Activated B cell treated with CpG ODN at 0.5 μM for 24 hours (primary cell): ENCODE data around the gene CKAP5. TPM values are rescaled to one million over a fixed set of nuclear protein-coding genes. Genes with fewer than 3 reads are reported as not detected.

Source experiments
- ATAC-seq: fragments of 200-7000 bp; cut with Tn5 transposase; one replicate; pipeline ENCODE4 v1.10.0; 2021; ENCODE audit warnings: low read depth, mild to moderate bottlenecking, moderate library complexity
- CTCF ChIA-PET: fragments of 350-600 bp; sonication (Branson Sonifier 250); formaldehyde crosslinking; loops from one replicate; lab custom pipeline; 2021; ENCODE audit warnings: antibody characterized with exemption; lab: Charles Lee
- POLR2A ChIA-PET: fragments of 350-600 bp; sonication (Branson Sonifier 250); formaldehyde crosslinking; loops from one replicate; lab custom pipeline; 2021; ENCODE audit warnings: antibody characterized with exemption; lab: Charles Lee
- DNase-seq: peaks from one replicate; pipeline ENCODE4 v3.0.0; 2022
- H3K27ac Mint-ChIP-seq: one replicate; pipeline ENCODE4 v1.8.0; 2020; ENCODE audit warnings: mixed read lengths
- H3K27me3 Mint-ChIP-seq: one replicate; pipeline ENCODE4 v1.8.0; 2021; ENCODE audit warnings: mixed read lengths
- H3K36me3 Mint-ChIP-seq: one replicate; pipeline ENCODE4 v1.8.0; 2021; ENCODE audit warnings: low read depth, mixed read lengths
- H3K4me1 Mint-ChIP-seq: one replicate; pipeline ENCODE4 v1.8.0; 2021; ENCODE audit warnings: mixed read lengths
- H3K4me3 Mint-ChIP-seq: one replicate; pipeline ENCODE4 v1.8.0; 2020; ENCODE audit warnings: mild to moderate bottlenecking, mixed read lengths
- H3K9me3 Mint-ChIP-seq: one replicate; pipeline ENCODE4 v1.8.0; 2020; ENCODE audit warnings: mixed read lengths
- CTCF ChIP-seq: fragments of 200-600 bp; IDR thresholded peaks from one replicate; pipeline ENCODE4 v1.8.0; 2022; ENCODE audit warnings: antibody characterized with exemption, mild to moderate bottlenecking
- intact Hi-C: fragments of 100-400 bp; cut with micrococcal nuclease; formaldehyde crosslinking; loops from one replicate; pipeline ENCODE4 v1.15.1; 2024
- total RNA-seq: library from RNA; stranded (reverse); gene quantifications from 2 replicates; pipeline ENCODE4 v1.2.3, GENCODE V29; 2022

Gene CKAP5
- 50.4 and 52.9 TPM in 2 replicates for total RNA-seq

DNA sequence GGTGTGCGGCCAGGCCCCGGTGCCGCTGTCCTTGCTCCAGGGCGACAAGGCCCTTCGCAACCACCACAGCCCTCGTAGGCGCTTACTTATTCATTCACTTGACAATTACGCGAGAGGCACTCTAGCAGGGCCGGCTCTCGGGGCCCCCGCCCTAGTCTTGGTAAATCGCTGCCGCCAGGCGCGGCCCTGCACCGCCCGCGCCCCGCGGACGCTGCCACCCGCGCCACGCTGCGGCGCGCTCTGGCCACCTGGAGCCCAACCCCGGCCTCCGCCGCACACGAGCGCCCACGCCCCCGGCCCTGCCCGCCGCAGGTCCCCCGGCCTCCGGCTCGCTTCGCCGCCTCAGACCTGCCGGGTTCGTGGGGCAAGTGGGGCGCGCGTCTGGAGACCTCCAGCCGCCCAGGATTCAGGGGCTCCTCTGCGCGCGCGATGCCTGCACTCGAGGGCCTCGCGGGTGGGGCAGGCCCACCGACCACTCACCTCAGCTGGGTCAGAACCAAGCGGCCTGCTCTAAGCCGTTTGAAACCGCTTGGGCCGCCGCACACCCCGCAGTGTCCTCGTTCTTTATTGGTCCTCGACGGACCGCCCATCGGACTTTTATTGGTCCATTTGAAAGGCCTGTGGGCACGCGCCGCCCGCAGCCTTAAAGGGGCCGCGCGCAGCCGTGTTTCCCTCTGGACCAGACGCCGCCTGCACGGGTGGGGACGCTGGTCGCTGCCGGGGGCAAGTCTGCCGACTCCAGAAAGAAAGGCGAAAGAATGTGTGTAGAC is at the start of gene CKAP5:
Gene CKAP5, minus strand, starts transcription at position 541 of the 770 bp plus-strand sequence. CDS start 25,049 bp downstream, outside the sequence.
- peaks cover 7% of the 10 kb centered on the region for H3K36me3 Mint-ChIP-seq
- CTCF ChIA-PET = no interaction called here
- H3K9me3 Mint-ChIP-seq = no peaks in the 10 kb centered on the region
- peak within 1 kb of the TSS; percentile 96 for H3K4me3 Mint-ChIP-seq
- DNase-seq (peak; percentile 77), ATAC-seq (peak; percentile 88)
- peak within 1 kb of the TSS; percentile 88 for H3K27ac Mint-ChIP-seq
- no peaks in the 10 kb centered on the region for H3K27me3 Mint-ChIP-seq
- POLR2A ChIA-PET = interaction anchor here (1.3 to 1.4 kb wide), 2 partner anchors 19 to 999 kb away, joined by 3 to 5 read pairs; no protein-coding TSS in a partner anchor
- intact Hi-C loops = loop anchor here (1.0 to 5.0 kb wide), 6 partner anchors 20 to 581 kb away; partner anchors contain the start of genes ARHGAP1, ATG13, CSTPP1 and HARBI1
- TF ChIP-seq CTCF = no peak
- H3K4me1 Mint-ChIP-seq = peaks cover 33% of the 10 kb centered on the region

DNA sequence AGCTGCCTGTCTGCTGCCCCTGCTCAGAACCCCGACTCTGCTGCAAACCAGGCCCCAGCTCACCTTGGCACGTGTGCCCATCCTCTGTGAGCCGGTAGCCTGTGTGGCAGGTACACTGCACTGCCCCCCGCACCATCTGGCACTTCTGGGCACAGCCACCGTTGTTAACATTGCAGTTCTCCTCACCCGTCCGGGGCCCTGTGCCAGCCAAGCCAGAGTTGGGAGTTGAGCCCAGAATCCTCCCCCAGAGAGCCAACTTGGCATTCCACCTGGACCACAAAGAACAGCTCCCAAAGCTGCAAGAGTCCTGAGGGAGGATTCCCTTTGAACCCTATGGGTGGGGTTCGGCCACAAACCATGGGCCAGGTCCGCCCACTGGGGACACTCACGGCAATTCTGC is 49.7 kb upstream of the CKAP5 start:
- no peak for ATAC-seq
- no peak for TF ChIP-seq CTCF
- H3K27ac Mint-ChIP-seq = no peak overlapping the region
- CTCF ChIA-PET = interaction anchor here (1.0 to 1.1 kb wide), 2 partner anchors 9 to 257 kb away, joined by 3 read pairs; no protein-coding TSS in a partner anchor
- POLR2A ChIA-PET = no interaction called here
- no peaks in the 10 kb centered on the region for H3K9me3 Mint-ChIP-seq
- H3K27me3 Mint-ChIP-seq = no peaks in the 10 kb centered on the region
- no peaks in the 10 kb centered on the region for H3K36me3 Mint-ChIP-seq
- intact Hi-C loops = no loop called here
- H3K4me1 Mint-ChIP-seq = no peaks in the 10 kb centered on the region
- DNase-seq = no peak
- H3K4me3 Mint-ChIP-seq = no peak overlapping the region

DNA sequence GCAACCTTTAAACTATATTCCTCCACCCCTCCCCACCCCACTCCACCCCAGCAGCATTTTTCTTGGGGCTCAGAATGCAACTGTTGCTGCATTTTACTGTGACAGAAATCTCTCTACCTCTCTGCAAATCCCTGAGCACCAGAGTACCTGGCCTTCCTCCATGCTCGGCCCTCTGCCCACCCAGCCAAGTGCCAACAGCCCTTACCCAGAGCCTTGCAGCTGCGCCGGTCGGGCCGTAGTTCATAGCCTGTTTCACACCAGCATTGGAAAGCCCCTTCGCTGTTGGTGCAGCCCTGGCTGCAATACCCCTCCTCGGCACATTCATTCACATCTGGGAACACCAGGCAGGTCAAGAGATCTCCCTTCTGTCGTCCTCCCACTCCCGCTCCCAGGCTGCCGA is 48.9 kb upstream of the CKAP5 start:
- Mint-ChIP-seq H3K36me3 (no peaks in the 10 kb centered on the region), H3K27ac (no peak overlapping the region), H3K4me3 (no peak overlapping the region), H3K27me3 (no peaks in the 10 kb centered on the region), H3K9me3 (no peaks in the 10 kb centered on the region), H3K4me1 (peaks cover under 1% of the 10 kb centered on the region)
- CTCF ChIA-PET = interaction anchor here (1.0 kb wide), 1 partner anchor 258 kb away, joined by 3 read pairs; no protein-coding TSS in a partner anchor
- no peak for TF ChIP-seq CTCF
- ATAC-seq (no peak), DNase-seq (no peak)
- POLR2A ChIA-PET = no interaction called here
- intact Hi-C loops = no loop called here

GRCh38 chr11:46894506-46894905 is 48.4 kb upstream of the CKAP5 start:
- CTCF ChIA-PET = interaction anchor here (1.0 to 4.5 kb wide), 2 partner anchors 258 to 259 kb away, joined by 3 to 27 read pairs; no protein-coding TSS in a partner anchor
- peaks cover 3% of the 10 kb centered on the region for H3K27me3 Mint-ChIP-seq
- no peak overlapping the region for H3K4me3 Mint-ChIP-seq
- no peak overlapping the region for H3K27ac Mint-ChIP-seq
- H3K4me1 Mint-ChIP-seq = peaks cover 5% of the 10 kb centered on the region
- POLR2A ChIA-PET = interaction anchor here (0.7 kb wide), 1 partner anchor 278 kb away, joined by 4 read pairs; no protein-coding TSS in a partner anchor
- DNase-seq (no peak), ATAC-seq (no peak)
- no peaks in the 10 kb centered on the region for H3K36me3 Mint-ChIP-seq
- intact Hi-C loops = no loop called here
- H3K9me3 Mint-ChIP-seq = no peaks in the 10 kb centered on the region
- TF ChIP-seq CTCF = no peak

GRCh38 chr11:46892838-46893237 is 46.8 kb upstream of the CKAP5 start:
- CTCF ChIA-PET = interaction anchor here (1.1 to 4.5 kb wide), 2 partner anchors 261 to 268 kb away, joined by 3 to 27 read pairs; no protein-coding TSS in a partner anchor
- no peak for TF ChIP-seq CTCF
- H3K36me3 Mint-ChIP-seq = no peaks in the 10 kb centered on the region
- H3K27me3 Mint-ChIP-seq = peaks cover 3% of the 10 kb centered on the region
- no peak overlapping the region for H3K27ac Mint-ChIP-seq
- peaks cover 5% of the 10 kb centered on the region for H3K4me1 Mint-ChIP-seq
- DNase-seq (no peak), ATAC-seq (no peak)
- intact Hi-C loops = no loop called here
- POLR2A ChIA-PET = no interaction called here
- H3K9me3 Mint-ChIP-seq = no peaks in the 10 kb centered on the region
- H3K4me3 Mint-ChIP-seq = no peak overlapping the region
